ENCODE results near the gene ROCK2.
"Not testable (repeated sequence)": the region's sequence is repeated elsewhere in the genome, so short reads cannot be mapped to it uniquely, and the experiment has no call there.

Gene ROCK2

DNA sequence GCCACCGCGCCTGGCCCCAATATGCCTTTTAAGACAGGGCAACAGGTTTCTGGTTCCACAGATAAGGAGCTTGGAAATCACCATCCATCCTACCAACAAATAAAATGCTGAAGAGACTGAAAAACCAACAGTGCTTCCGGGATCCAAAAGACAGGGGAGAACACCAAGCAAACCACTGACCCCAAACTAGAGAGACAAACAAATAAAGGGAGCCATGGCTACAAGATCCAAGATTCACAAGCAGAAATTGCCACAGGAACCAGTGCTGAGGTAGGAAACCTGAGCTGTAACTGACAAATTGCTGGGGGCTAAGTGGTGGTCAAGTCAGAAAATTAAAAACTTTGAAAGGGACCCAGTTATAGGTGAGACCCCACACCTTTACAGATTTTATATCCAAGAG is 76.5 kb downstream of the ROCK2 start:
- no peak for DNase-seq (ENCODE audit: low read depth in 3 of 3)

- no peak for DNase-seq (ENCODE audit: low read depth in 3 of 3)
Measured at GRCh38 chr2:11264818-11265217, 79.6 kb downstream of the ROCK2 start.

DNA sequence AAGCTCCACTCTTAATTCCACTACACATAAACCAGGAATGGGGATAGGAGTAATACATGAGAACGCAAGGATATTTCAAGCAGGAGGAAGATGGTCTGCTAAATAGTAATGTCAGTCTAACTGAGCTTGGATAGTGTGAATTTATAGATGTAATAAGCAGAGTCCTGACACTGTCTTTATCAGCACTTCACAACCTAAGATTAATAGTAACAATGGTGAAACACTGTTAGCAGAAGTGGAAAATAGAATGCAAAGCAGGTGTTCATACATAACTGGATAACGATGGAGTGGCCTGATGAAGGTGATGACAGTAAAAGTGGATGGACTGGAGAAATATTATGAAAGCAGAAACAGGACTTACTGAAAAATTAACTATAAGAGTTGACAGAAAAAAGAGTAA is 80.4 kb downstream of the ROCK2 start:
- DNase-seq (ENCODE audit: low read depth in 3 of 3): no peak

DNA sequence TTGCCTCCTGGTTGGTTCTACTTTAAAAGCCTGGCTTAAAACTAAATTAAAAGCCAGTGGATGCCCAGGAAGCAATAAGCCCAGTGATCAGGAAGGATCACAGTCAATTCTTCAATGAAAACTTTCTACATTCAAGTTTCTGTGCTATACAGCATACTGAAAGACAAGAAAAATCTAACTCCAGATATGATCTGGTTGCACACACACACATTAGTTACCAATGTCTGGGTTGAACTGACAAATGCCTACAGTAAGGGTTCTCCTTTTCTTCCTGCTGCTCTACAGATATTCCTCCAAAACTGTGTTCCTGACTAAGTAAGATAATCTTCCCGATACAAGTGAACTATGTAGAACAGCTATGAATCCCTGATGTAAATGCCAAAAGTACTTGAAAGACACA is 81.3 kb downstream of the ROCK2 start:
- no peak for DNase-seq (ENCODE audit: low read depth in 3 of 3)

DNA sequence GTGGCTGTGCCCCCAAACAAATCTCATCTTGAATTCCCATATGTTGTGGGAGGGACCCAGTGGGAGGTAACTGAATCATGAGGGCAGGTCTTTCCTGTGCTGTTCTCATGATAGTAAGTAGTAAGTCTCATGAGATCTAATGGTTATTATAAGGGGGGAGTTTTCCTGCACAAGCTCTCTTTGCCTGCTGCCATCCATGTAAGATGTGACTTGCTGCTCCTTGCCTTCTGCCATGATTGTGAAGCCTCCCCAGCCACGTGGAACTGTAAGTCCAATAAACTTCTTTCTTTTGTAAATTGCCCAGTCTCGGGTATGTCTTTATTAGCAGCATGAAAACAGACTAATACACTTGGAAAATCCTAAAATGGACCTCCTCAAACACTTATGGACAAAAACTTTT is 82.0 kb downstream of the ROCK2 start:
- not testable (repeated sequence) for DNase-seq (ENCODE audit: low read depth in 3 of 3)

- not testable (repeated sequence) for DNase-seq (ENCODE audit: low read depth in 3 of 3)
Measured at GRCh38 chr2:11261564-11261963, 82.9 kb downstream of the ROCK2 start.

DNA sequence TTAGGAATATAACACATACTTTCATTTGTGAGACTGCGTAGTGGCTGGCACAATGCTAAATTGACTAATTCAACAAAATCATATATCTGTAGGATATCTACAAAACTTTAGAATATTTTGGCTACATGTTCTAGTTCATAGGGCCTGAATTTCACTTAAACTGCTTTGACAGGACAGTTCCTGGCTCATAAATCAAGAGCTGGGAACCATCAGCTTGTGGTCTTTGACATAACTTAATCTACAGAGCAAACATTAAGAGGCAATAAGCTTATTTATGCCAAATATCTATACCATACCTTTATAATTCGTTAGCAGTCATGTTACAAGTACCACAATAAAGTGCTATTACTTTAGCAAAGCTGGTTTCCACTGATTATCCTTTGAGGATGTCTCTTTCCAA is 83.5 kb downstream of the ROCK2 start:
- DNase-seq (ENCODE audit: low read depth in 3 of 3): no peak

- no peak for DNase-seq (ENCODE audit: low read depth in 3 of 3)
Measured at GRCh38 chr2:11257964-11258363, 86.5 kb downstream of the ROCK2 start.

DNA sequence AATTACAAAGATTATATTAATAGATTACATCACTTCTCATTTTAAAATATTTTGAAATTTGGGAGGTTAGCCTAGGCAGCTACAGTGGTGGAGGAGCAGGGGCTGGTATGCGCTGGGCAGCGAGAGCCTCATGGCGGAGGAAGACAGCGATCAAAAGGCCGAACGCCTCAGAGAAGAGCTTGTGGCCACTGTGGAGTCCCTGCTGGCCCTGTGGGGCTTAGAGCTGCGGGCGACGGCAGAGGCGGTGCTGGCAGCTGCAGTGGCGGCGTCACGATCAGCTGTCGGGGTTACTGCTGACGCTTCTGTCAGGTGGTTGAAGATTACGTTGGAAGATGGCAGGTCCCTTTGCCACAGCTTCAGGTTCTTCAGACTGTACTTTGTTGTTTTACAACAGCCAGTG is 87.4 kb downstream of the ROCK2 start:
- DNase-seq (ENCODE audit: low read depth in 3 of 3): no peak

DNA sequence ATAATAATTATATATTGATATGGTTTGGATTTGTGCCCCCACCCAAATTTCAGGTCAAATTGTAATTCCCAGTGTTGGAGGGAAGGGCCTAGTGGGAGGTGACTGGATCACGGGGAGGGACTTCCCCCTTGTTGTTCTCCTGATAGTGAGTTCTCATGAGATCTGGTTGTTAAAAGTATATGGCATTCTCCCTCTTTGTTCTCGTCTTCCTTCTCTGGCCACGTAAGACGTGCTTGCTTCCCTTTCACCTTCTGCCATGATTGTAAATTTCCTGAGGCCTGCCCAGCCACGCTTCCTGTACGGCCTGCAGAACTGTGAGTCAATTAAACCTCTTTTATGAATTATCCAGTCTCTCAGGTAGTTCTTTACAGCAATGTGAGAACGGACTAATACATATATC is 88.3 kb downstream of the ROCK2 start:
- DNase-seq (ENCODE audit: low read depth in 3 of 3): no peak

DNA sequence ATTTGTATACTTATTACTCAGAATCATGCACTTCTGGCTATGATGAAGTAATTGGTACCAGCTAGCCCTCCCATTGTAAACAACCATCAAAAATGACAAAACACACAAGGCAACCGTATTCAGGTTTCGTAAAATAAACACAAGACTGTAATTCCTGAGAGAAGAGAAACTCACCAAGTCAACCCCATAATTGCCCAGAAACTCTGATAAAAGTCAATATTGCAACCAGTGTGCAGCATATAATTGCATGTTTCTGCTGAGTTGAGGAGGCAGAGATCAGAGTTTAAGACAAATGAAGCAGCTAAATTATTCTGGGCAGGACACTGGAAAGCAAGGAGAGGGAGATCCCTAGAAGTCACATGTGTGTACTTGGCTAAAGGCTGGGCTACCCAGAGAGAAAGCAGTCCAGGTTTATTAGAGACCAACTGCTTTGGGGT is 90.3 kb downstream of the ROCK2 start:
- no peak for DNase-seq (ENCODE audit: low read depth in 3 of 3)

- not testable (repeated sequence) for DNase-seq (ENCODE audit: low read depth in 3 of 3)
Measured at GRCh38 chr2:11252458-11252857, 92.0 kb downstream of the ROCK2 start.

DNA sequence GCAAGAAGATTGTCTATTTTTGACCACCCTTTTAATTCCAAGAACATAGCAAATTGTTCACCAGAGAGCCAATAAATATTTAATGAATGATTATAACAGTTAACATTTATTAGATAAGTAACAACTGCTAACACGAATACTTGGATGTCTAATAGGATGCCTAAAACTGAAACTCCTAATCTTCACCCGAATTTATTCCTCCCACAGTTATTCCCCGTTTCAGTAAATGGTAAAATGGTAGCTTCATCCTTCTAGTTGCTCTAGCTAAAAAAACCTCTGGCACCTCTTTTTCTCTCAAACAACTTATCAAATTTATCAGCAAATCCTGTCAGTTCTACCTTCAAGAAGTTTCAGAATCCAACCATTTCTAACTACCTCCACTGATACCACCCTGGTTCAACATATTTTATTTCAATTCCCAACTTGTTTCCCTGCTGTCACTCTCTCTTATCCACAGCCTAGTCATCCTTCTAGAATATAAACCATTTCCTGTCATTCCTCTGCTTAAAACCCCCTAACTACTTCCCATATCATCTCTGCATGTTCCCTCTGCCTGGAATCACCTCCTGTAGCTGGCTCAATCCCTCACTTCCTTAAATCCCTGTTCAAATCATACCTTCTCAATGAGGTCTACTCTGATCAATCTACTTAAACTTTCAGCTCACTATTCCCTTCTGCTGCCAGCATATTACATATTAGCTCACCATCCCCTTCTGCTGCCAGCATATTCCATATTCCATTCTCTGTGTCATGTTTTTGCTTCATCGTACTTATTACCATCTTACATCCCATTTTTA is 93.8 kb downstream of the ROCK2 start:
- no peak for DNase-seq (ENCODE audit: low read depth in 3 of 3)

DNA sequence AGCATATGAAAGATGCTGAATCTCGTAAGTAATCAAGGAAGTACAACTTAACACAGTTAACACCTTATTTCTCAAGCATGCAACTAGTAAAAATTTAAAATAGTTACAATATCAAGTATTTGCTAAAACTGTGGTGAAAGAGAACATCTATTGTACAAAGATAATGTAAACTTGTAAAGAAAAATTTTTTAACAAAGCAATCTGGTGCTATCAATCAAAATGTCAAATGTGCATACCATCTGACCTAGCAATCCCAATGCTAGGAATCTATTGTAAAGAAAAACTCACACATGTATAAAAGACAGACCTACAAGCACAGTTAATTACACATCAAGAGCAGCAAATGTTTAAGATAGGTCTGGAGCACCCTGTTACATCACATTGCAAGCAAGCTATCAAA is 99.1 kb downstream of the ROCK2 start:
- DNase-seq (ENCODE audit: low read depth in 3 of 3): no peak

DNA sequence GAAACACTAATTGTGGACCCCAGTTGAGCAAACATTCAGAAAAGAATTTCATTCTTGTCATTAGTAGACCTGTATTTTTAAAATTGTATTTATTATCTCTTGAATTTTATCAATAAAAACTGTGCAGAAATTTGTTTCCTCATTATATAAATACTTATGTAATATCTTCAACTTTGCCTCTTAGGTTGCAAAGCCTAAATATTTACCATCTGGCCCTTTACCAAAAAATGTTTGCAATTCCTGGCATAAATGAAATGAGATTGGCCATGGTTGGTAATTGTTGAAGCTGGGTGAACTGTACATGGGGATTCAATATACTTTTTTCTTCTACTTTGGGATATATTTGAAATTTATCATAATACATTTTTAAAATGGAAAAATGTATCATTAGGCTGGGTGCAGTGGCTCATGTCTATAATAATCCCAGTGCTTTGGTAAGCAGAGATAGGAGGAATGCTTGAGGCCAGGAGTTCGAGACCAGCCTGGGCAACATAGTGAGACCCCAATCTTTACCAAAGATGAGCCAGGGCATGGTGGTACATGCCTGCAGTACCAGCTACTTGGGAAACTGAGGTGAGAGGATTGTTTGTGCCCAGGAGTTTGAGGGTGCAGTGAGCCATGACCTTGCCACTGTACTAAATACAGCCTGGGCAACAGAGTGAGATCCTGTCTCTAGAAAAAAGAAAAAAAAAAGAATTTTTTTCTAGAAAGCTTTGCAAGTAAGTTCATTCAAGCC is 100.2 kb downstream of the ROCK2 start:
- no peak for DNase-seq (ENCODE audit: low read depth in 3 of 3)

DNA sequence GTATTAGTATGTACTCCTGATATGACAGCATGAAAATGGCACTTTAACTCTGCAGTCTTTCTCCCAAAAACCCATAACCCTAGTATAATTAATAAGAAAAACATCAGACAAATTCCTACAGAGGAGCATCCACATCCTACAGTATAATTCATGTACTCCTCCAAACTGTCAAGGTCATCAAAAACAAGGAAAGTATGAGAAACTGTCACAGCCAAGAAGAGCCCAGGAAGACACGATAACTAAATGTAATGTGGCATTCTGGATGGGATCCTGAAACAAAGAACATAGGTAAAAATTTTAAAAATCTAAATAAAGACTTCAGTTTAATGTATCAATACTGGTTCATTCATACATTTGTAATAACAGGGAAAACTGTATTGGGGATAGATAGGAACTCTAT is 100.9 kb downstream of the ROCK2 start:
- no peak for DNase-seq (ENCODE audit: low read depth in 3 of 3)

- no peak for DNase-seq (ENCODE audit: low read depth in 3 of 3)
Measured at GRCh38 chr2:11242542-11243174, 101.8 kb downstream of the ROCK2 start.

- no peak for DNase-seq (ENCODE audit: low read depth in 3 of 3)
Measured at GRCh38 chr2:11241412-11242203, 102.8 kb downstream of the ROCK2 start.

GRCh38 chr2:11239666-11240462 is 104.6 kb downstream of the ROCK2 start:
- no peak for DNase-seq (ENCODE audit: low read depth in 3 of 3)

DNA sequence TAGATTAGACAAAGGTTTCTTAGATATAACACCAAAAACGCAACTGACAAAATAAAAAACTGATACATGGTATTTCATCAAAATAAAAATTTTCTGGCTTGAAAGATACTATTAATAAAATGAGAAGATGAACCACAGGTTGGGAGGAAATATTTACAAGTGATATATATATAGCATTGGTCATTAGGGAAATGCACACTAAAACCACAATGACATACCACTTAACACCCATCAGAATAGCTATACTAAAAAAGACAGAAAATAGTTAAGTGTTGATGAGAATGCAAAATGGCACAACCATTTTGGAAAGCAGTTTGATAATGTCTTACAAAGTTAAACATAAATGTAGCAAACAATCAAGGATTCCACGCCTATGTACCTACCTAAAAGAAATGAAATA is 105.3 kb downstream of the ROCK2 start:
- no peak for DNase-seq (ENCODE audit: low read depth in 3 of 3)

GRCh38 chr2:11237122-11237521 is 107.3 kb downstream of the ROCK2 start:
- no peak for DNase-seq (ENCODE audit: low read depth in 3 of 3)

All from stimulated activated CD4-positive, alpha-beta T cell treated with anti-CD3 and anti-CD28 coated beads, TNF-alpha, amount 100 ng/mL, for 24 hours (primary cell).